Measurements from ENCODE around the gene MRPL2. TPM values are rescaled to one million over a fixed set of nuclear protein-coding genes. Genes with fewer than 3 reads are reported as not detected.
A peak's percentile ranks its signal among the peaks of the same experiment; 100 is the strongest.

The MRPL2 gene
- polyA plus RNA-seq, 3 donors, result 23.9 to 26.9 (median 26.3) TPM

- H3K9me3 ChIP-seq (replicated peaks in 1 of 2; ENCODE audit: control insufficient read depth in 1 of 2, insufficient read depth in 1 of 2, low read length in 2 of 2), result no peaks in the 10 kb centered on the region
- no peak for DNase-seq
- peaks cover 38 to 41% of the 10 kb centered on the region in 2 donors for H3K4me1 ChIP-seq (ENCODE audit: control insufficient read depth in 1 of 2, insufficient read depth in 2 of 2, low read length in 2 of 2)
- H4K20me1 ChIP-seq (ENCODE audit: insufficient read depth, low read length), result peaks cover 44% of the 10 kb centered on the region
- Mint-ChIP-seq H3K4me3 (peak overlapping the region; percentile 91 to 98), H3K4me1 (peaks cover 39% of the 10 kb centered on the region), H3K9me3 (no peaks in the 10 kb centered on the region), H3K27ac (peak overlapping the region; percentile 77 to 95 (median 80)), H3K36me3 (peaks cover 49 to 53% of the 10 kb centered on the region in 2 donors), H3K27me3 (ENCODE audit: low read depth in 3 of 3) (peaks cover 0 to 3% (median 0%) of the 10 kb centered on the region in 3 donors)
- H3K9ac ChIP-seq (ENCODE audit: insufficient read depth, low read length, poor library complexity, severe bottlenecking), result peak overlapping the region; percentile 71
- peak overlapping the region; percentile 69 to 96 (median 73) for H3K4me3 ChIP-seq (replicated peaks in 1 of 3; ENCODE audit: low read depth in 2 of 3, low read length in 3 of 3)
- H3K36me3 ChIP-seq (replicated peaks in 1 of 2; ENCODE audit: control insufficient read depth in 1 of 2, insufficient read depth in 2 of 2, low read length in 2 of 2), result peaks cover 52 to 55% of the 10 kb centered on the region in 2 donors
- peak overlapping the region in 1 of 2 donors; percentile 71 for H3K27ac ChIP-seq (ENCODE audit: low read depth in 1 of 2, low read length in 2 of 2)
- peak overlapping the region; percentile 92 for H2AFZ ChIP-seq (ENCODE audit: insufficient read depth, low read depth, low read length, poor library complexity, severe bottlenecking)
- H3K27me3 ChIP-seq (ENCODE audit: control insufficient read depth in 2 of 2, insufficient read depth in 2 of 2, low read length in 2 of 2), result no peaks in the 10 kb centered on the region
- H3K4me2 ChIP-seq (replicated peaks; ENCODE audit: extremely low read depth, low read length, poor library complexity, severe bottlenecking), result peak overlapping the region; percentile 96
- WGBS (ENCODE audit: insufficient coverage), result under 1% methylated on average over 7 of the region's 7 CpGs
- intact Hi-C loops (cut with micrococcal nuclease), result loop anchor here (2.0 to 10.0 kb wide), 4 partner anchors 37 to 500 kb away; partner anchors contain the start of genes KLC4 (in 2 of the 2), MRPL2 (in 2 of the 2), PEX6 (in 2 of the 2) and LRRC73 (in 1 of the 2)
- TF ChIP-seq CTCF (IDR thresholded peaks at IDR 0.05), result no peak
- H3K79me2 ChIP-seq (ENCODE audit: insufficient read depth, low read length), result peaks cover 59% of the 10 kb centered on the region
Observed at GRCh38 chr6:43014434-43014909, 44.8 kb downstream of the MRPL2 start.

GRCh38 chr6:43013843-43014433 is 45.3 kb downstream of the MRPL2 start, which contains the start of the genes KLHDC3 and MEA1:
KLHDC3 (plus strand) TSS chr6:43014249; CDS start chr6:43017193, 2,944 bp downstream.
MEA1 (minus strand) TSS chr6:43013946; CDS start chr6:43013813, 133 bp downstream.
- Mint-ChIP-seq H3K27ac (peak within 1 kb of the TSS; percentile 80 to 95 (median 91)), H3K4me1 (peaks cover 39% of the 10 kb centered on the region), H3K4me3 (peak within 1 kb of the TSS; percentile 91 to 98), H3K27me3 (ENCODE audit: low read depth in 3 of 3) (peaks cover 0 to 3% (median 3%) of the 10 kb centered on the region in 3 donors), H3K9me3 (no peaks in the 10 kb centered on the region), H3K36me3 (peaks cover 47 to 53% of the 10 kb centered on the region in 2 donors)
- H3K36me3 ChIP-seq (replicated peaks in 1 of 2; ENCODE audit: control insufficient read depth in 1 of 2, insufficient read depth in 2 of 2, low read length in 2 of 2), result peaks cover 54 to 55% of the 10 kb centered on the region in 2 donors
- H4K20me1 ChIP-seq (ENCODE audit: insufficient read depth, low read length), result peaks cover 44% of the 10 kb centered on the region
- H3K4me1 ChIP-seq (ENCODE audit: control insufficient read depth in 1 of 2, insufficient read depth in 2 of 2, low read length in 2 of 2), result peaks cover 38 to 41% of the 10 kb centered on the region in 2 donors
- H3K79me2 ChIP-seq (ENCODE audit: insufficient read depth, low read length), result peaks cover 59% of the 10 kb centered on the region
- no peaks in the 10 kb centered on the region for H3K9me3 ChIP-seq (replicated peaks in 1 of 2; ENCODE audit: control insufficient read depth in 1 of 2, insufficient read depth in 1 of 2, low read length in 2 of 2)
- under 1% methylated on average over 47 of the region's 51 CpGs for WGBS (ENCODE audit: insufficient coverage)
- H2AFZ ChIP-seq (ENCODE audit: insufficient read depth, low read depth, low read length, poor library complexity, severe bottlenecking), result peak within 1 kb of the TSS; percentile 92
- no peak for TF ChIP-seq CTCF (IDR thresholded peaks at IDR 0.05)
- H3K4me2 ChIP-seq (replicated peaks; ENCODE audit: extremely low read depth, low read length, poor library complexity, severe bottlenecking), result peak within 1 kb of the TSS; percentile 96
- peak within 1 kb of the TSS; percentile 69 to 96 (median 73) for H3K4me3 ChIP-seq (replicated peaks in 1 of 3; ENCODE audit: low read depth in 2 of 3, low read length in 3 of 3)
- H3K9ac ChIP-seq (ENCODE audit: insufficient read depth, low read length, poor library complexity, severe bottlenecking), result peak within 1 kb of the TSS; percentile 71
- intact Hi-C loops (cut with micrococcal nuclease), result loop anchor here (2.0 to 10.0 kb wide), 4 partner anchors 37 to 501 kb away; partner anchors contain the start of genes KLC4 (in 2 of the 2), MRPL2 (in 2 of the 2), PEX6 (in 2 of the 2) and LRRC73 (in 1 of the 2)
- no peaks in the 10 kb centered on the region for H3K27me3 ChIP-seq (ENCODE audit: control insufficient read depth in 2 of 2, insufficient read depth in 2 of 2, low read length in 2 of 2)
- peak; percentile 99 for DNase-seq
- peak within 1 kb of the TSS in 1 of 2 donors; percentile 71 for H3K27ac ChIP-seq (ENCODE audit: low read depth in 1 of 2, low read length in 2 of 2)

Data from CD14-positive monocyte (primary cell).